ENCODE results near the gene LKAAEAR1. TPM values are rescaled to one million over a fixed set of nuclear protein-coding genes. Genes with fewer than 3 reads are reported as not detected.

The LKAAEAR1 gene
- total and polyA plus RNA-seq, 9 of the 15 experiments (the other 6 are each of a cell fraction or from before 2014, with no cell fraction given): not detected

DNA sequence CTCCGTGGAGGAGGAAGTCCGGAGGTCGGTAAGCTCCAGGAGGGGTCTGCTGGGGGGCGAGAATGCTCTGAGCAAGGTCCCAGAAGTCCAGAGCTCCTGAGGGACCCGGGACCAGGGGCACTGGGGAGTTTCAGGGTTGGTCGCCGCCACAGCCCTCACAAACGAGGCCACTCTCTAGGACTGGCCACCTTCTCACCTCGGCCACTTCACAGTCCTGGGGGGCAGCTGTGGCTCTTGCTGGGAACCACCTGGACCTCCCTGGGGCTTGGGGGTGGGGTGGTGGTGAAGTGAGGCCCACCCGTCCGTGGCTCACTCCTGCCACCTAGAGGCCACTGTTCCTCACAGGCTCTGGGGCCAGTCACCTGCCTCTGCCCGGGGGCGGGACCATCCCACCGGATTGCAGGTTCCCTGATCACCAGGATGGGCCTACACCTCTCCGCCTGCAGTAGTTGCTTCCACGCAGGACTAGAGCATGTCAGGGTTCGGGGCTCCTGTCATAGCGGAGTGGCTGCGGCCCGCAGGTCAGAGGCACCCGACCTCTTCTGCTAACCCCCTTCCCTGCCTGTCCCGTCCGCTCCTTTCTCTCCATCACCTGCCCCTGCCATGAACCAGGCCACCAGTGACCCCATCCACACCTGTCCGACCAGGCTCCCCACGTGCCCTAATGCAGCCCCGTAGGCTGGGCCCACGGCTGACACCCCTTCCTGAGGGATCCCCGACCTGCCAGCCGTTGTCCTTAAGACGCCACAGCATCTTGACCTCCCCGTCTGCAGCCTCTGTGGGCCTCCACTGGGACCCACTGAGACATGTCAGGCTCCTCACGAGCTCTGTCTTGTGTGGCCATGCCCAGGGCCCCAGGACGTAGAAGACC, 26.3 kb downstream of the LKAAEAR1 start (continued):
- no peak for TF ChIP-seq ETS2 (tag; IDR thresholded peaks at IDR 0.05; ENCODE audit: borderline replicate concordance, poor library complexity, severe bottlenecking)
- no peak for TF ChIP-seq CCAR2 (IDR thresholded peaks at IDR 0.05; ENCODE audit: low read depth, low read length)
- no peak for TF ChIP-seq NEUROD1 (IDR thresholded peaks at IDR 0.05; ENCODE audit: borderline replicate concordance, low read depth, low read length, partially characterized antibody)
- no peak for TF ChIP-seq RFX7 (CRISPR knock-in tag; IDR thresholded peaks at IDR 0.05)
- TF ChIP-seq TGIF2 (CRISPR knock-in tag; IDR thresholded peaks at IDR 0.05): no peak
- no peak for TF ChIP-seq HDAC6 (IDR thresholded peaks at IDR 0.05; ENCODE audit: low read depth, low read length)
- TF ChIP-seq RAD21 (CRISPR knock-in tag; conservative IDR thresholded peaks at IDR 0.05 in 1 of 2, IDR thresholded peaks at IDR 0.05 in 1 of 2): peak; percentile 68 to 89
- no peak for TF ChIP-seq SUPT5H (IDR thresholded peaks at IDR 0.05)
- no peak for TF ChIP-seq ZNF133 (CRISPR knock-in tag; IDR thresholded peaks at IDR 0.05)
- no peak for TF ChIP-seq RREB1 (CRISPR knock-in tag; IDR thresholded peaks at IDR 0.05)
- peak; percentile 77; the same call in 1 of the 2 replicates for TF ChIP-seq ZBTB7A (IDR thresholded peaks at IDR 0.05; ENCODE audit: borderline replicate concordance, control insufficient read depth, low read depth, low read length)
- TF ChIP-seq ZNF212 (CRISPR knock-in tag; IDR thresholded peaks at IDR 0.05): no peak
- peak; percentile 58; the same call in 1 of the 2 replicates for TF ChIP-seq MITF (IDR thresholded peaks at IDR 0.05)
- TF ChIP-seq KLF6 (CRISPR knock-in tag; IDR thresholded peaks at IDR 0.05; ENCODE audit: borderline replicate concordance): no peak
- TF ChIP-seq, protein P1, sequence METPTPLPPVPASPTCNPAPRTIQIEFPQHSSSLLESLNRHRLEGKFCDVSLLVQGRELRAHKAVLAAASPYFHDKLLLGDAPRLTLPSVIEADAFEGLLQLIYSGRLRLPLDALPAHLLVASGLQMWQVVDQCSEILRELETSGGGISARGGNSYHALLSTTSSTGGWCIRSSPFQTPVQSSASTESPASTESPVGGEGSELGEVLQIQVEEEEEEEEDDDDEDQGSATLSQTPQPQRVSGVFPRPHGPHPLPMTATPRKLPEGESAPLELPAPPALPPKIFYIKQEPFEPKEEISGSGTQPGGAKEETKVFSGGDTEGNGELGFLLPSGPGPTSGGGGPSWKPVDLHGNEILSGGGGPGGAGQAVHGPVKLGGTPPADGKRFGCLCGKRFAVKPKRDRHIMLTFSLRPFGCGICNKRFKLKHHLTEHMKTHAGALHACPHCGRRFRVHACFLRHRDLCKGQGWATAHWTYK (CRISPR knock-in tag; IDR thresholded peaks at IDR 0.05): no peak
- TF ChIP-seq U2AF1 (optimal IDR thresholded peaks at IDR 0.05; ENCODE audit: low read depth, low read length): no peak
- TF ChIP-seq ZNF263 (CRISPR knock-in tag; IDR thresholded peaks at IDR 0.05; ENCODE audit: borderline replicate concordance): no peak
- peak; percentile 55 for TF ChIP-seq RB1 (IDR thresholded peaks at IDR 0.05; ENCODE audit: low read depth)
- TF ChIP-seq CREM (IDR thresholded peaks at IDR 0.05; ENCODE audit: low read depth): peak; percentile 68

Measured in K562 (cell line).